ENCODE data around the gene ZCCHC2. TPM values are rescaled to one million over a fixed set of nuclear protein-coding genes. Genes with fewer than 3 reads are reported as not detected.
A peak's percentile ranks its signal among the peaks of the same experiment; 100 is the strongest.

Gene ZCCHC2
- total RNA-seq, 1 donor from 2014 or later, result 5.5 TPM

- no peak for DNase-seq (ENCODE audit: low spot score)
- Histone ChIP-seq H3K27me3 (no peaks in the 10 kb centered on the region), H3K9me3 (ENCODE audit: low read depth) (no peaks in the 10 kb centered on the region), H2AFZ (replicated peaks) (no peak overlapping the region), H3K79me2 (ENCODE audit: low read depth) (no peaks in the 10 kb centered on the region), H4K20me1 (ENCODE audit: low read depth) (no peaks in the 10 kb centered on the region), H3F3A (ENCODE audit: low read depth) (no peaks in the 10 kb centered on the region), H3K4me1 (no peaks in the 10 kb centered on the region), H3K4me2 (no peak overlapping the region), H3K4me3 (no peak overlapping the region), H3K27ac (no peak overlapping the region), H3K36me3 (no peaks in the 10 kb centered on the region), H3K9ac (no peak overlapping the region)
- TF ChIP-seq EZH2phosphoT487 (IDR thresholded peaks at IDR 0.05) (no peak), CTCF (IDR thresholded peaks at IDR 0.05) (no peak), EZH2 (IDR thresholded peaks at IDR 0.05) (no peak)
- Mint-ChIP-seq H3K27me3 (ENCODE audit: insufficient read depth, low read depth) (peaks cover 3% of the 10 kb centered on the region), H3K4me3 (no peak overlapping the region), H3K36me3 (no peaks in the 10 kb centered on the region), H3K27ac (no peak overlapping the region), H3K9me3 (peaks cover 2% of the 10 kb centered on the region), H3K4me1 (peaks cover 4% of the 10 kb centered on the region)
Measured at GRCh38 chr18:62487161-62487560, 35.7 kb upstream of the ZCCHC2 start.

GRCh38 chr18:62490967-62491695 is 31.7 kb upstream of the ZCCHC2 start:
- TF ChIP-seq EZH2 (IDR thresholded peaks at IDR 0.05) (no peak), CTCF (IDR thresholded peaks at IDR 0.05) (no peak), EZH2phosphoT487 (IDR thresholded peaks at IDR 0.05) (no peak)
- no peak for DNase-seq (ENCODE audit: low spot score)
- no peaks in the 10 kb centered on the region for H3K4me1 Mint-ChIP-seq
- peaks cover 2% of the 10 kb centered on the region for H3K27me3 Mint-ChIP-seq (ENCODE audit: insufficient read depth, low read depth)
- Histone ChIP-seq H3K36me3 (no peaks in the 10 kb centered on the region), H3K4me1 (peaks cover 5% of the 10 kb centered on the region), H4K20me1 (ENCODE audit: low read depth) (no peaks in the 10 kb centered on the region), H3K9ac (no peak overlapping the region), H3K4me2 (no peak overlapping the region), H3K27ac (no peak overlapping the region), H3K9me3 (ENCODE audit: low read depth) (no peaks in the 10 kb centered on the region), H3K4me3 (no peak overlapping the region), H3K27me3 (no peaks in the 10 kb centered on the region), H2AFZ (replicated peaks) (peak overlapping the region; percentile 63), H3K79me2 (ENCODE audit: low read depth) (no peaks in the 10 kb centered on the region), H3F3A (ENCODE audit: low read depth) (no peaks in the 10 kb centered on the region)
- no peaks in the 10 kb centered on the region for H3K36me3 Mint-ChIP-seq
- H3K27ac Mint-ChIP-seq, result no peak overlapping the region
- no peak overlapping the region for H3K4me3 Mint-ChIP-seq
- H3K9me3 Mint-ChIP-seq, result peaks cover 3% of the 10 kb centered on the region

- no peak overlapping the region for H3K9ac ChIP-seq
- H3K27me3 ChIP-seq, result no peaks in the 10 kb centered on the region
- H3K4me3 ChIP-seq, result no peak overlapping the region
- H3K79me2 ChIP-seq (ENCODE audit: low read depth), result no peaks in the 10 kb centered on the region
- no peak overlapping the region for H2AFZ ChIP-seq (replicated peaks)
- H3K36me3 ChIP-seq, result no peaks in the 10 kb centered on the region
- no peak overlapping the region for H3K4me2 ChIP-seq
- no peaks in the 10 kb centered on the region for H3K9me3 ChIP-seq (ENCODE audit: low read depth)
- H3K27ac ChIP-seq, result no peak overlapping the region
- no peak for TF ChIP-seq EZH2phosphoT487 (IDR thresholded peaks at IDR 0.05)
- no peak for TF ChIP-seq EZH2 (IDR thresholded peaks at IDR 0.05)
- no peak for TF ChIP-seq CTCF (IDR thresholded peaks at IDR 0.05)
- no peaks in the 10 kb centered on the region for H3F3A ChIP-seq (ENCODE audit: low read depth)
- Mint-ChIP-seq H3K27ac (no peak overlapping the region), H3K4me3 (no peak overlapping the region), H3K27me3 (ENCODE audit: insufficient read depth, low read depth) (peaks cover 2% of the 10 kb centered on the region), H3K4me1 (no peaks in the 10 kb centered on the region), H3K36me3 (no peaks in the 10 kb centered on the region), H3K9me3 (peaks cover 3% of the 10 kb centered on the region)
- H3K4me1 ChIP-seq, result peaks cover 5% of the 10 kb centered on the region
- no peak for DNase-seq (ENCODE audit: low spot score)
- no peaks in the 10 kb centered on the region for H4K20me1 ChIP-seq (ENCODE audit: low read depth)
Measured at GRCh38 chr18:62493033-62493862, 29.6 kb upstream of the ZCCHC2 start.
